Measurements from ENCODE around the gene GPC6.

Gene GPC6

DNA sequence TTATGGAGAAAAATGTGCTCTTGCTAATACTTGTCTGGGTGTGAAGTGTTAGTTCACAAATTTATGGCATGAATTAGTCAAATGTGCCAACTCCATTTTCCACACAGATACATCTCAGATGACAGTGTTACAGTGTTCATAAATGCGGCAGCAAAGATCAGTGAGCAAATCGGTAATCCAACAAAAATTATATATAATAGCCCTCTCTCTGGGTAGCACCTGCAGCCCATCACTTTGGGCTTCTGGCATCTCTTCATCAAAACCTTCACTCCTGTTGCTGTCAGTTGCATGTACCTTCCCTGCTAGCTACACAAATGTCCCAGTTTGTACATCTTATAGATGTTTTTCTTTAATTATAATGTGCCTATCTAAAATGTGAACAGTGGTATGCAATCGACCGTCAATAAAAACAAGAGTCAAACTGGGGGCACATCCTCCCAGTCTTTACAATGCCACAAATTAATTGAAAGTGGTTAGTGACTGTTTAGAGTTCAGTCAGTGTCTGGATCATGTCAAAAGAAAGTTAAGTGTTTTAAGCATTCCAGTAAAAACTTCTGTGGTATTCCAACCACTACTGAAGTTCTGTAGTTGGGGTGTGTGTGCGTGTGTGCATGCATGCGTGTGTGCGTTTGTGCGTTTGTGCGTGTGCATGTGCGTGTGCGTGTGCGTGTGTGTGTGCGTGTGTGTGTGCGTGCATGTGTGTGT lies 804.0 kb downstream of the GPC6 start:
- no peak overlapping the region for H3K4me3 ChIP-seq (ENCODE audit: low read depth, low read length)
- no peak for DNase-seq (ENCODE audit: low read depth, low spot score)
- TF ChIP-seq, protein P1, sequence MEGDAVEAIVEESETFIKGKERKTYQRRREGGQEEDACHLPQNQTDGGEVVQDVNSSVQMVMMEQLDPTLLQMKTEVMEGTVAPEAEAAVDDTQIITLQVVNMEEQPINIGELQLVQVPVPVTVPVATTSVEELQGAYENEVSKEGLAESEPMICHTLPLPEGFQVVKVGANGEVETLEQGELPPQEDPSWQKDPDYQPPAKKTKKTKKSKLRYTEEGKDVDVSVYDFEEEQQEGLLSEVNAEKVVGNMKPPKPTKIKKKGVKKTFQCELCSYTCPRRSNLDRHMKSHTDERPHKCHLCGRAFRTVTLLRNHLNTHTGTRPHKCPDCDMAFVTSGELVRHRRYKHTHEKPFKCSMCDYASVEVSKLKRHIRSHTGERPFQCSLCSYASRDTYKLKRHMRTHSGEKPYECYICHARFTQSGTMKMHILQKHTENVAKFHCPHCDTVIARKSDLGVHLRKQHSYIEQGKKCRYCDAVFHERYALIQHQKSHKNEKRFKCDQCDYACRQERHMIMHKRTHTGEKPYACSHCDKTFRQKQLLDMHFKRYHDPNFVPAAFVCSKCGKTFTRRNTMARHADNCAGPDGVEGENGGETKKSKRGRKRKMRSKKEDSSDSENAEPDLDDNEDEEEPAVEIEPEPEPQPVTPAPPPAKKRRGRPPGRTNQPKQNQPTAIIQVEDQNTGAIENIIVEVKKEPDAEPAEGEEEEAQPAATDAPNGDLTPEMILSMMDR (IDR thresholded peaks at IDR 0.05; ENCODE audit: insufficient read depth, low read length, missing control alignments) = no peak
- ChIA-PET CTCF (no interaction called here), POLR2A (no interaction called here)

DNA sequence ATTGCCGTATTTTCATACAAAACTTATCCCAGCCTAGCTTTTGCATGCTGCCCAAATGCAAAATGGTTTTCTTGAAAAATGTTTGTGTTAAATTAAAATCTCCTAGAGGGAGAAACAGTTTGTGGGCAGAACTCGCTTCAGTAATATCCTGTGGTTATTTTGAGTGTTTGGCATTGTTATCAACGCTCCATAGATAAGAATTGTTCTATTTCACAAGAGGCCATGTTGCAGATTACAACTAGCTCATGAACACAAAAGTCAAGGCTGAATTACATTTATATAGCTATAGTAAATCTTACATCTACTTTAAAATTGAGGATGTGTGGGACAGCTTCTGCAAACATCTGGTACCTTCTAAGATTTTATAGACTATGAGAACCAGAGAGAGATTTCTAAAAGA lies 805.0 kb downstream of the GPC6 start:
- POLR2A ChIA-PET = no interaction called here
- TF ChIP-seq, protein P1 (IDR thresholded peaks at IDR 0.05; ENCODE audit: insufficient read depth, low read length, missing control alignments) = no peak
- CTCF ChIA-PET = interaction anchor here (0.8 kb wide), 1 partner anchor 9 kb away, joined by 3 read pairs; no protein-coding TSS in a partner anchor
- H3K4me3 ChIP-seq (ENCODE audit: low read depth, low read length) = no peak overlapping the region
- DNase-seq (ENCODE audit: low read depth, low spot score) = no peak

DNA sequence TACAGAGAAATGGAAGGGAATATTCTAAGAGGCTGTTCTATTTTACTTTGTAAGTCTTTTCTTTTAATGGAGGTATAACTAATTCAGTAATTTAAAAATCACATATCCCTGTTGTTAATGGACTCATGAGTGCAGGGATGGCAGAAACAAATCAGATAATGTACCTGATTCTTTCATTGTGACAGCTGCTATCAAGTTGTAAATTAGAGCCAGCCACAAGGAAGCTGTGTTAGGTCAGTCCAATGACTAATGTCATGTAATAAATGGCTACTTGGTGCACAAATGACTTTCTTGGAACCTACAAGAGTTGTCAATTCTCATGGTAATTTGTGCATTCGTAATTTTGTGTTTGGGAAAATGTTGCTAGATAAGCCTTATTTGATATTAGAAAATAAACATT lies 806.5 kb downstream of the GPC6 start:
- CTCF ChIA-PET = no interaction called here
- POLR2A ChIA-PET = no interaction called here
- no peak overlapping the region for H3K4me3 ChIP-seq (ENCODE audit: low read depth, low read length)
- TF ChIP-seq, protein P1 (IDR thresholded peaks at IDR 0.05; ENCODE audit: insufficient read depth, low read length, missing control alignments) = no peak
- no peak for DNase-seq (ENCODE audit: low read depth, low spot score)

DNA sequence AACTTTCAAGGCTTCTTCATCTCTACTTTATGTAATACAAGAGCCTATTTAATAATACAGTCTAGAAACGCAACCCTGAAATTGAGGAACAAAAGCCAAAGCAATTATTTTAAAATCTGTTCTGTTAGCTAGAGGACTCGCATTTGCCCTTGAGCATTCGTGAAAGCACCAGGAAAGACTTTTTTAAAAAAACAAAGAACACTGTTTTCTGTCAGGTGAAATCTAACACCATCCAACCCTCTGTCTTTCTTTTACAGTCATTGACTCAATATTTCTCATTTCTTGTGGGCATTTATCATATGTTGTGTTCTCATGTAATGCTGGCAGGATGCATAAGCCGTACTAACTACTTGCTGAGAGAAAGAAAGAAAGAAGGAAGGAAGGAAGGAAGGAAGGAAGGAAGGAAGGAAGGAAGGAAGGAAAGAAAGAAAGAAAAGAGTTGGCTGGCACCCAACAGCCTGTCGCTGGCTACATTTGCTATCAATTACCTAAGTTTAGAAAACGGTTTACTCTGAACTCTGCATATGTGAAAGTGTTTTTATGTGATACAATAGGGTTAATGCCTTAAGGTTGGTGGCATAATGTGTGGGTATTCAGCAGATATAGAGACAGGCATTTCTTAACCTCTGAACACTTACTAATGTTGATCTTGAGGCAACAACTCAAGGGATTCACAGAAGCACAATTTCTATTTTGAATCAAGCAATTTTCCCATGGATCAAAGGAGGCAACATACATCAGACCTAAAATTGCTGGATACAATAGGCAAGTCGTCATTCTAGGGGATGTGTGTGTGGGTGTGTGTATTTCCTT lies 807.4 kb downstream of the GPC6 start:
- CTCF ChIA-PET = no interaction called here
- POLR2A ChIA-PET = no interaction called here
- DNase-seq (ENCODE audit: low read depth, low spot score) = no peak
- TF ChIP-seq, protein P1 (IDR thresholded peaks at IDR 0.05; ENCODE audit: insufficient read depth, low read length, missing control alignments) = no peak
- no peak overlapping the region for H3K4me3 ChIP-seq (ENCODE audit: low read depth, low read length)

DNA sequence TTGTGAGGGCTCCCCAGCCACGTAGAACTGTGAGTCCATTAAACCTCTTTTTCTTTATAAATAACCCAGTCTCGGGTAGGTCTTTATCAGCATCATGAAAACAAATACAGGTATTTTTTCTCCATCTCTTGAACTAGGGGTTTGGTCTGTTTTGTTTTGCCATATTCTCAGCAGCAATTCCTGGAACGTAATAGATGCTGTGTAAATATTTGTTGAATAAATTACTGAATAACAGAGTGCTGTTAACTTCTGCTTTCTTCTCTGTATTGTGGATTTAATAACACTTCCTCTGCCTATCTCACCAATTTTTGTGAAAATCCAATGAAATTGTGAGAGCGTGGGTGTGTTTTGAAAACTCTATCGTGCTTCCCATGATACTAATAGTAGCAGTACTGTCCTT lies 823.4 kb downstream of the GPC6 start:
- TF ChIP-seq, protein P1 (IDR thresholded peaks at IDR 0.05; ENCODE audit: insufficient read depth, low read length, missing control alignments) = no peak
- no peak for DNase-seq (ENCODE audit: low read depth, low spot score)
- no peak overlapping the region for H3K4me3 ChIP-seq (ENCODE audit: low read depth, low read length)
- POLR2A ChIA-PET = no interaction called here
- CTCF ChIA-PET = no interaction called here

DNA sequence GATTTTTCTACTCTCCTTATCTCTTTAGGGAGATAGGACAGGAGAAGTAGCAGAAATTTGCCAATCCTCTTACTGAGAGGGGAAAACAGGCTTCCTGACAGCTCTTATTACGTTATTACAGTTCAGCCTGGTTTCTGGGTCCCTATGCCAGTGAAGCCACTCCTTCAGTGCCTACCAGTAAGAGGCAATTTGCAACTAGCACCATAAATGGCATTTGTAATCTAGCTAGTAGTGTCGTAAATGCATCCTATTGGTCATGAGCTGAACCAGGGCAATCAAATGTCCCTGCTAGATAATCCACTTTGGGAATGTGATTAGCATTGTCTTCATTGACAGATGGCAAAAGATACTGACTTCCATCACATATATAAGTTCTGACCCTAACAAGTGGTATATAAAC lies 824.1 kb downstream of the GPC6 start:
- CTCF ChIA-PET = no interaction called here
- no peak overlapping the region for H3K4me3 ChIP-seq (ENCODE audit: low read depth, low read length)
- POLR2A ChIA-PET = no interaction called here
- DNase-seq (ENCODE audit: low read depth, low spot score) = no peak
- TF ChIP-seq, protein P1 (IDR thresholded peaks at IDR 0.05; ENCODE audit: insufficient read depth, low read length, missing control alignments) = no peak

All from AG04449 (cell line).